ENCODE results near the gene PTPRD. TPM values are rescaled to one million over a fixed set of nuclear protein-coding genes. Genes with fewer than 3 reads are reported as not detected.

The PTPRD gene
- total RNA-seq, 1 experiment from 2014 or later = 32.5 TPM

DNA sequence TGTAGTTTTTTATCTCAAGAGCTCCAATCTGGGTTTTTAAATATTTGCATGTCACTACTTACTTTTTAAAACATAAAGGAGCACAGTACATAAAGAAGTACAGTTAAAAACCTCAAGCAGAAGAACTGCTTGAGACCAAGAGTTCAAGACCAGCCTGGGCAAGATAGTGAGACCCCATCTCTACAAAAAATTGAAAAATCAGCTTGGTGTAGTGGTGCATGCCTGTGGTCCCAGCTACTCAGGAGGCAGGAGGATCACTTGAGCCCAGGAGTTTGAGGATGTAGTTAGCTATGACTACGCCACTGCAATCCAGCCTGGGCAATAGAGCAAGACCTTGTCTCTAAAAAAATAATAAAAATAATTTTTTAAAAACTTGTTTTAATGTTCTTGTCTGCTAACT, 1840.5 kb downstream of the PTPRD start:
- TF ChIP-seq, protein P1, sequence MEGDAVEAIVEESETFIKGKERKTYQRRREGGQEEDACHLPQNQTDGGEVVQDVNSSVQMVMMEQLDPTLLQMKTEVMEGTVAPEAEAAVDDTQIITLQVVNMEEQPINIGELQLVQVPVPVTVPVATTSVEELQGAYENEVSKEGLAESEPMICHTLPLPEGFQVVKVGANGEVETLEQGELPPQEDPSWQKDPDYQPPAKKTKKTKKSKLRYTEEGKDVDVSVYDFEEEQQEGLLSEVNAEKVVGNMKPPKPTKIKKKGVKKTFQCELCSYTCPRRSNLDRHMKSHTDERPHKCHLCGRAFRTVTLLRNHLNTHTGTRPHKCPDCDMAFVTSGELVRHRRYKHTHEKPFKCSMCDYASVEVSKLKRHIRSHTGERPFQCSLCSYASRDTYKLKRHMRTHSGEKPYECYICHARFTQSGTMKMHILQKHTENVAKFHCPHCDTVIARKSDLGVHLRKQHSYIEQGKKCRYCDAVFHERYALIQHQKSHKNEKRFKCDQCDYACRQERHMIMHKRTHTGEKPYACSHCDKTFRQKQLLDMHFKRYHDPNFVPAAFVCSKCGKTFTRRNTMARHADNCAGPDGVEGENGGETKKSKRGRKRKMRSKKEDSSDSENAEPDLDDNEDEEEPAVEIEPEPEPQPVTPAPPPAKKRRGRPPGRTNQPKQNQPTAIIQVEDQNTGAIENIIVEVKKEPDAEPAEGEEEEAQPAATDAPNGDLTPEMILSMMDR (conservative IDR thresholded peaks at IDR 0.05) = no peak
- Histone ChIP-seq H3K18ac (ENCODE audit: insufficient read length, low read depth, low read length) (no peak overlapping the region), H3K14ac (ENCODE audit: insufficient read depth, low read length) (no peak overlapping the region), H3K23me2 (ENCODE audit: insufficient read length, low read depth, low read length, poor library complexity, severe bottlenecking) (no peaks in the 10 kb centered on the region), H3K4ac (ENCODE audit: low read depth, low read length) (no peak overlapping the region), H3K9me3 (ENCODE audit: control insufficient read depth, low read depth, low read length) (no peaks in the 10 kb centered on the region), H4K8ac (replicated peaks; ENCODE audit: insufficient read length, low read depth, low read length) (no peak overlapping the region), H3K4me1 (ENCODE audit: insufficient read depth, low read length) (no peaks in the 10 kb centered on the region), H3K4me2 (ENCODE audit: insufficient read depth, insufficient read length, low read length) (no peak overlapping the region), H3K56ac (ENCODE audit: insufficient read length, low read depth, low read length) (no peak overlapping the region), H4K91ac (ENCODE audit: insufficient read length, low read depth, low read length) (no peak overlapping the region), H3K79me1 (ENCODE audit: insufficient read depth, low read depth, low read length, poor library complexity, severe bottlenecking) (no peaks in the 10 kb centered on the region), H2BK120ac (ENCODE audit: low read depth, low read length, poor library complexity, severe bottlenecking) (no peak overlapping the region), H2BK20ac (ENCODE audit: low read depth, low read length, poor library complexity, severe bottlenecking) (no peak overlapping the region), H4K5ac (ENCODE audit: insufficient read length, low read depth, low read length) (no peak overlapping the region), H2AK5ac (ENCODE audit: insufficient read length, low read length) (no peak overlapping the region), H4K20me1 (ENCODE audit: control insufficient read depth, insufficient read depth, insufficient read length) (no peaks in the 10 kb centered on the region), H3K9ac (ENCODE audit: extremely low read depth, insufficient read length, low read length) (no peak overlapping the region), H2BK5ac (ENCODE audit: insufficient read length, low read length) (no peak overlapping the region), H3K23ac (ENCODE audit: insufficient read length, low read depth, low read length) (no peak overlapping the region), H2AFZ (ENCODE audit: low read length) (no peak overlapping the region), H3K79me2 (ENCODE audit: insufficient read depth, low read length) (no peaks in the 10 kb centered on the region), H3T11ph (ENCODE audit: low read length) (no peak overlapping the region), H2BK12ac (ENCODE audit: insufficient read length, low read depth, low read length) (no peak overlapping the region), H3K27me3 (ENCODE audit: insufficient read depth, low read length) (no peaks in the 10 kb centered on the region), H2BK15ac (ENCODE audit: low read depth, low read length) (no peak overlapping the region), H3K27ac (ENCODE audit: insufficient read length, low read depth, low read length) (no peak overlapping the region)
- no peak overlapping the region for H3K4me3 Mint-ChIP-seq
- DNase-seq = no peak
- H3K4me1 Mint-ChIP-seq = no peaks in the 10 kb centered on the region
- no peak overlapping the region for H3K27ac Mint-ChIP-seq
- no peaks in the 10 kb centered on the region for H3K9me3 Mint-ChIP-seq
- H3K36me3 Mint-ChIP-seq (ENCODE audit: insufficient read depth in 1 of 3, low read depth in 3 of 3) = peaks cover 0 to 5% (median 0%) of the 10 kb centered on the region in 3 experiments; a peak in 2 of 7 replicates
- H3K27me3 Mint-ChIP-seq (ENCODE audit: low read depth) = no peaks in the 10 kb centered on the region
- no CpG with 5 or more reads among the region's 1 CpG for WGBS (ENCODE audit: extremely low coverage, insufficient read length, low lambda C conversion rate)

Measured in H9 (cell line).